PC-3 (cell line): ENCODE data around the gene HSD17B3. TPM values are rescaled to one million over a fixed set of nuclear protein-coding genes. Genes with fewer than 3 reads are reported as not detected.

Source experiments
- ATAC-seq: fragments of 200-7000 bp; cut with Tn5 transposase; 2 replicates; pipeline ENCODE4 v1.9.1; 2020; ENCODE audit warnings: mild to moderate bottlenecking, moderate library complexity
- BruUV-seq: library from RNA; stranded (reverse); fragments of 400-500 nt; replicated peaks from 2 replicates; lab custom pipeline; 2021; lab: Mats Ljungman, UMichigan
- CTCF ChIA-PET: fragments of 300-600 bp; sonication (Branson Sonifier 250); formaldehyde crosslinking; loops from one replicate; lab custom pipeline; 2022; ENCODE audit warnings: antibody characterized with exemption; lab: Charles Lee
- POLR2A ChIA-PET: fragments of 300-600 bp; sonication (Branson Sonifier 250); formaldehyde crosslinking; loops from one replicate; lab custom pipeline; 2022; ENCODE audit warnings: antibody characterized with exemption; ENCODE audit not compliant: unreplicated experiment; lab: Charles Lee
- DNase-seq: peaks from one replicate; pipeline ENCODE4 v3.0.0-alpha.2; 2015
- H2AFZ ChIP-seq: fragments of 300-600 bp; sonication (generic); 2 replicates; pipeline ENCODE4 v1.6.0; 2016; ENCODE audit warnings: antibody characterized with exemption, low read length
- H3F3A ChIP-seq: fragments of 300-600 bp; sonication (generic); one replicate; pipeline ENCODE4 v1.6.0; 2017; ENCODE audit warnings: antibody characterized with exemption, low read length, control low read depth, mild to moderate bottlenecking; ENCODE audit not compliant: unreplicated experiment
- H3K27ac ChIP-seq: fragments of 300-600 bp; sonication (generic); 2 replicates; pipeline ENCODE4 v1.5.1; 2016; ENCODE audit warnings: mild to moderate bottlenecking, low read length
- H3K27me3 ChIP-seq: fragments of 300-600 bp; sonication (generic); 2 replicates; pipeline ENCODE4 v1.6.1; 2016; ENCODE audit warnings: low read length, mixed read lengths
- H3K36me3 ChIP-seq: fragments of 300-600 bp; sonication (generic); 2 replicates; pipeline ENCODE4 v1.6.1; 2016; ENCODE audit warnings: low read depth, mixed run types, low read length, mixed read lengths
- H3K4me1 ChIP-seq: fragments of 300-600 bp; sonication (generic); 2 replicates; pipeline ENCODE4 v1.5.1; 2016; ENCODE audit warnings: low read length; ENCODE audit not compliant: insufficient read depth
- H3K4me2 ChIP-seq: fragments of 300-600 bp; sonication (generic); 2 replicates; pipeline ENCODE4 v1.6.0; 2016; ENCODE audit warnings: low read length
- H3K4me3 ChIP-seq: fragments of 300-600 bp; sonication (generic); 2 replicates; pipeline ENCODE4 v1.5.1; 2016; ENCODE audit warnings: mild to moderate bottlenecking, low read length, mixed read lengths
- H3K79me2 ChIP-seq: fragments of 300-600 bp; sonication (generic); 2 replicates; pipeline ENCODE4 v1.6.1; 2017; ENCODE audit warnings: low read length, mixed read lengths
- H3K9ac ChIP-seq: fragments of 300-600 bp; sonication (generic); 2 replicates; pipeline ENCODE4 v1.6.0; 2016; ENCODE audit warnings: mild to moderate bottlenecking, low read length
- H3K9me2 ChIP-seq: fragments of 300-600 bp; sonication (generic); replicated peaks from 2 replicates; pipeline ENCODE4 v1.6.1; 2016; ENCODE audit warnings: mixed run types, low read length, mixed read lengths
- H3K9me3 ChIP-seq: fragments of 300-600 bp; sonication (generic); 2 replicates; pipeline ENCODE4 v1.6.1; 2016; ENCODE audit warnings: low read length, mixed read lengths
- H4K20me1 ChIP-seq: fragments of 300-600 bp; sonication (generic); 2 replicates; pipeline ENCODE4 v1.6.1; 2016; ENCODE audit warnings: low read length, mixed read lengths
- CTCF ChIP-seq: fragments of 300-600 bp; sonication (generic); conservative IDR thresholded peaks from 2 replicates; pipeline ENCODE4 v1.5.1; 2017; ENCODE audit warnings: antibody characterized with exemption, low read depth, mild to moderate bottlenecking, low read length
- EZH2 ChIP-seq: fragments of 300-600 bp; sonication (generic); IDR thresholded peaks from one replicate; pipeline ENCODE4 v1.6.1; 2017; ENCODE audit warnings: antibody characterized with exemption, mild to moderate bottlenecking, low read length; ENCODE audit not compliant: unreplicated experiment
- EZH2phosphoT487 ChIP-seq: fragments of 300-600 bp; sonication (generic); IDR thresholded peaks from 2 replicates; pipeline ENCODE4 v1.6.1; 2018; ENCODE audit warnings: mild to moderate bottlenecking, antibody characterized with exemption, low read length, borderline replicate concordance
- intact Hi-C: fragments of 100-400 bp; cut with micrococcal nuclease; formaldehyde crosslinking; loops from 2 replicates; pipeline ENCODE4 v1.9.0; 2023
- total RNA-seq: library from RNA; depleted of rRNA; stranded (reverse); fragments of >200 nt; gene quantifications from 2 replicates; pipeline ENCODE4 v1.2.3, GENCODE V29; 2014

Gene HSD17B3
- total RNA-seq, 1 experiment from 2014 or later, result 0.26 TPM

- no peaks in the 10 kb centered on the region for H3K9me3 ChIP-seq
- no peak for DNase-seq
- intact Hi-C loops, result no loop called here
- H3K4me1 ChIP-seq, result peaks cover 18% of the 10 kb centered on the region
- no peaks in the 10 kb centered on the region for H3K36me3 ChIP-seq
- no peaks in the 10 kb centered on the region for H3K79me2 ChIP-seq
- no peak overlapping the region for H3K27ac ChIP-seq
- TF ChIP-seq CTCF (no peak), EZH2 (no peak), EZH2phosphoT487 (no peak)
- BruUV-seq, result no TSS peak
- H4K20me1 ChIP-seq, result no peaks in the 10 kb centered on the region
- H3K9me2 ChIP-seq, result no peaks in the 10 kb centered on the region
- no peak overlapping the region for H3K4me3 ChIP-seq
- H3K9ac ChIP-seq, result no peak overlapping the region
- ChIA-PET CTCF (no interaction called here), POLR2A (no interaction called here)
- ATAC-seq, result no peak
- H3F3A ChIP-seq, result no peaks in the 10 kb centered on the region
- no peak overlapping the region for H2AFZ ChIP-seq
- H3K27me3 ChIP-seq, result no peaks in the 10 kb centered on the region
- no peak overlapping the region for H3K4me2 ChIP-seq
These were observed 48.8 kb downstream of the HSD17B3 start for GRCh38 chr9:96253059-96253696.

- intact Hi-C loops, result no loop called here
- TF ChIP-seq EZH2phosphoT487, result no peak
- TF ChIP-seq EZH2, result no peak
- TF ChIP-seq CTCF, result no peak
- Histone ChIP-seq H3K4me3 (no peak overlapping the region), H3K79me2 (no peaks in the 10 kb centered on the region), H3K9ac (no peak overlapping the region), H4K20me1 (no peaks in the 10 kb centered on the region), H3K4me1 (peaks cover 8% of the 10 kb centered on the region; the same call in 1 of the 2 replicates), H3K9me3 (no peaks in the 10 kb centered on the region), H2AFZ (no peak overlapping the region), H3F3A (no peaks in the 10 kb centered on the region), H3K9me2 (no peaks in the 10 kb centered on the region), H3K36me3 (no peaks in the 10 kb centered on the region), H3K27me3 (no peaks in the 10 kb centered on the region), H3K4me2 (no peak overlapping the region), H3K27ac (no peak overlapping the region)
- POLR2A ChIA-PET, result no interaction called here
- CTCF ChIA-PET, result no interaction called here
- BruUV-seq, result no TSS peak
- DNase-seq (peak; percentile 62), ATAC-seq (no peak)
These were observed 50.5 kb downstream of the HSD17B3 start for GRCh38 chr9:96251451-96251850.

- H2AFZ ChIP-seq, result no peak overlapping the region
- H3K27ac ChIP-seq, result no peak overlapping the region
- no TSS peak for BruUV-seq
- no peak overlapping the region for H3K4me3 ChIP-seq
- DNase-seq (no peak), ATAC-seq (no peak)
- H3K36me3 ChIP-seq, result no peaks in the 10 kb centered on the region
- intact Hi-C loops, result no loop called here
- no peaks in the 10 kb centered on the region for H3K79me2 ChIP-seq
- no peaks in the 10 kb centered on the region for H3K9me2 ChIP-seq
- no peaks in the 10 kb centered on the region for H3K27me3 ChIP-seq
- H3K4me1 ChIP-seq, result 0 out of 2 replicates have a peak, but pooled peaks cover 8% of the 10 kb centered on the region
- H3F3A ChIP-seq, result no peaks in the 10 kb centered on the region
- CTCF ChIA-PET, result no interaction called here
- H3K4me2 ChIP-seq, result no peak overlapping the region
- H3K9me3 ChIP-seq, result no peaks in the 10 kb centered on the region
- POLR2A ChIA-PET, result no interaction called here
- H4K20me1 ChIP-seq, result no peaks in the 10 kb centered on the region
- TF ChIP-seq EZH2 (no peak), CTCF (no peak), EZH2phosphoT487 (no peak)
- H3K9ac ChIP-seq, result no peak overlapping the region
These were observed 52.2 kb downstream of the HSD17B3 start for GRCh38 chr9:96249746-96250145.
